Heart left ventricle (tissue), 16 donors: ENCODE results near the gene ATP1A4. TPM values are rescaled to one million over a fixed set of nuclear protein-coding genes. Genes with fewer than 3 reads are reported as not detected.
"Not testable (repeated sequence)": the region's sequence is repeated elsewhere in the genome, so short reads cannot be mapped to it uniquely, and the experiment has no call there.

Experiments used
- ATAC-seq, 4 donors: fragments of 200-7000 bp; cut with Tn5 transposase; one replicate each; pipeline ENCODE4 v1.9.1; 2020 to 2022; ENCODE audit warnings: moderate library complexity in 4 of 4, mild to moderate bottlenecking in 3 of 4, moderate number of reproducible peaks in 1 of 4
- DNase-seq, 5 donors: peaks; one replicate each; pipeline ENCODE4 v3.0.0-alpha.2; 2020
- H3K27ac ChIP-seq, 12 donors: fragments of 200-600 bp; sonication (generic) in 4 of 12; one replicate each; pipeline versions ENCODE4 v1.5.0 to v1.8.0; 2016 to 2022; ENCODE audit warnings: mild to moderate bottlenecking in 2 of 12
- H3K27me3 ChIP-seq, 9 donors: fragments of 200-600 bp; sonication (generic) in 2 of 9; one replicate each; pipeline versions ENCODE4 v1.5.1 to v1.8.0; 2016 to 2022; ENCODE audit warnings: mild to moderate bottlenecking in 3 of 9
- H3K36me3 ChIP-seq, 9 donors: fragments of 200-600 bp; sonication (generic) in 2 of 9; one replicate each; pipeline versions ENCODE4 v1.5.0 to v1.8.0; 2018 to 2022; ENCODE audit warnings: mild to moderate bottlenecking in 2 of 9
- H3K4me1 ChIP-seq, 12 donors: fragments of 200-600 bp; sonication (generic) in 4 of 12; one replicate each; pipeline versions ENCODE4 v1.5.0 to v1.8.0; 2016 to 2022; ENCODE audit warnings: mild to moderate bottlenecking in 3 of 12
- H3K4me3 ChIP-seq, 12 donors: fragments of 200-600 bp; sonication (generic) in 4 of 12; one replicate each; pipeline versions ENCODE4 v1.5.0 to v1.8.0; 2017 to 2022; ENCODE audit warnings: mild to moderate bottlenecking in 9 of 12, moderate library complexity in 4 of 12
- H3K9me3 ChIP-seq, 12 donors: fragments of 200-600 bp; sonication (generic) in 4 of 12; one replicate each; pipeline versions ENCODE4 v1.5.0 to v1.8.0; 2016 to 2022; ENCODE audit warnings: mild to moderate bottlenecking in 1 of 12
- CTCF ChIP-seq, 12 donors: fragments of 200-600 bp; sonication (generic) in 4 of 12; IDR thresholded peaks; one replicate each; pipeline versions ENCODE4 v1.5.0 to v1.8.0; 2018 to 2022; ENCODE audit warnings: antibody characterized with exemption in 12 of 12, mild to moderate bottlenecking in 5 of 12
- POLR2A ChIP-seq, 2 donors: fragments of 450-650 bp; IDR thresholded peaks; one replicate each; pipeline ENCODE4 v1.6.1; 2017; ENCODE audit warnings: antibody characterized with exemption in 2 of 2, mild to moderate bottlenecking in 2 of 2, moderate library complexity in 2 of 2
- WGBS, 4 donors: extraction: QIAGEN DNeasy Blood & Tissue Kit in 2 of 4; methylation state at CpG; one replicate each; pipeline versions ENCODE4 v1.1.5 to v1.1.7; 2013 to 2018; 5-methylcytosine and 5-hydroxymethylcytosine counted together
- intact Hi-C, 10 donors: fragments of 100-400 bp; cut with DNase I; formaldehyde crosslinking; loops; one replicate each; pipeline versions ENCODE4 v1.11.1 to v1.14.2; 2022
- polyA plus RNA-seq, 2 donors: library from polyadenylated mRNA; stranded (reverse); fragments of 200-250 nt; gene quantifications; one replicate each; pipeline ENCODE4 v1.2.3, GENCODE V29; 2013
- total RNA-seq, 9 donors: library from RNA; depleted of rRNA in 2 of 9; stranded (reverse); fragments of >200 nt in 2 of 9; fragmentation: NEBNext Ultra II Directional in 3 of 9; extraction: Animal tissue kit (Norgen Biotek cat#: 25700) in 3 of 9; gene quantifications; one replicate each; pipeline versions ENCODE4 v1.1.0 to v1.2.4, GENCODE V29; 2016 to 2023
- donor health status: ischemic (EF 13 %, LVEDD 7.1; RV severe dilation, severe dysfunction).
- donor health status: healthy with polysubstance abuse.
- donor health status: DM: no; HTN: yes; CAD: no.
- donor health status: DM: no; HTN: no; CAD: no.
- donor health status: ischemic (EF 25% LVEDD 6.9; RV normal size, moderate dysfunction).
- donor health status: ischemic (EF 25% LVEDD 5.7; RV mildly dilated, moderate dysfunction).
- donor health status: healthy.
- donor health status: DM: yes; HTN: yes; CAD: no.
- donor health status: ischemic (EF 35%, LVEDD 5.7; RV mildly dilated, moderate dysfunction).
- donor health status: nonischemic (EF 11% LVEDD 7.7; RV severe dilation, severe dysfunction).
- donor health status: DM: yes; HTN: yes; CAD: no.
- donor health status: PGD.
- donor health status: ischemic (EF 29% LVEDD 5.4; RV normal size, mild dysfunction).
- donor health status: nonischemic (EF 23%, LVEDD 6.1; RV moderate dilation, normal function).

ATP1A4 gene
- total and polyA plus RNA-seq, 11 donors = 0.09 to 1.3 (median 0.25) TPM; not detected in 6

DNA sequence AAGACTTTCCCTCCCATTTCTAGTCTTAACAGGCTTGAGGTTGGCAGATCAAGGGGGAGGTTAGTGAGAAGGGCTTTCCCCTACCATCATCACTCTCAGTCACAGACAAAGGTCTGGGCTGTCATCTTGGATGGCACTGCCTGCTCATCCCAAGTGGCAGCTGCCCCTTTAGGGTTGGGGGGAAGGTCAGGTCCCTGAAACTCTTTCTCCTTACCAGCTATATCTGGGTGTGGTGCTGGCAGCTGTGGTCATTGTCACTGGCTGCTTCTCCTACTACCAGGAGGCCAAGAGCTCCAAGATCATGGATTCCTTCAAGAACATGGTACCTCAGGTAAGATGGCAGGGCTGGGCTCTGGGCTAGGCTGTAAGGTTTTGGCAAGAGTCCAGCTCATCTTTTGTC, 27.7 kb upstream of the ATP1A4 start:
- intact Hi-C loops = no loop called here
- no peak overlapping the region for H3K4me3 ChIP-seq
- peaks cover 0 to 83% (median 34%) of the 10 kb centered on the region in 12 donors for H3K4me1 ChIP-seq
- TF ChIP-seq POLR2A (IDR thresholded peaks at IDR 0.05) (no peak), CTCF (IDR thresholded peaks at IDR 0.05) (no peak)
- no peaks in the 10 kb centered on the region for H3K9me3 ChIP-seq
- ATAC-seq (no peak), DNase-seq (no peak)
- H3K27ac ChIP-seq = peak overlapping the region in 9 of 12 donors; percentile 58 to 87 (median 71)
- H3K27me3 ChIP-seq = no peaks in the 10 kb centered on the region
- peaks cover 0 to 79% (median 43%) of the 10 kb centered on the region in 9 donors for H3K36me3 ChIP-seq

DNA sequence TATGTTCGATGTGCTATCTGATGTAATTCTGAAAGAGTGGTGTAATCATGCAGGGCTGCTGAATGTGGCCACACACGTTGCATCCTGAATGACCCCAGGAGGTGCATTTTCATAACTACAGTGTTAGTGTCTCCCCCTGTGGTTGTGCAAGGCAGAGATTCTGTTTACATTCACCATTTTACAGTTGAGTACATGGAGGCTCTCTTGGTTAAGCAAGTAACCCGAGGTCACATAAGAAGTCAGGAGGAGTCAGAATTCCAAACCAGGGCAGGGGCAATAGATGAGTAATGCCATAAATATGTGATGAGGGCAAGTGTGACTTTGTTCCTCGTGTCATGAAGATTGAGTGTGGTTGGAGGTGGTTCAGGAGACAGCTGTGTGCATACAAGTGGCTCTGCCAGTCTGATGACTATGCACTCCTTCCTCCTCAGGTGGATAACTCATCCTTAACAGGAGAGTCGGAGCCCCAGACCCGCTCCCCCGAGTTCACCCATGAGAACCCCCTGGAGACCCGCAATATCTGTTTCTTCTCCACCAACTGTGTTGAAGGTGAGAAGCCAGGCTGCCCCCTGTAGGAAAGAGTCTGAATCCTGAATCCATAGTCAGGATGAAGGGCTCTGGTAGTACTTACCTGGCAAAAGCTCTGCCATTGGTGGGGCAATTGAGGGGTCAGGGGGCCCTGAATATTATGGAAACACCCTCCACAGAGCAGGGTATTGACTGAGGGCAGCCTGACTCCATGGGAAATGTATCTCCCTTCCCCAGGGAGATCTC, 26.5 kb upstream of the ATP1A4 start:
- H3K4me3 ChIP-seq = no peak overlapping the region
- DNase-seq (peak in 1 of 5 donors; percentile 25), ATAC-seq (peak; percentile 33 to 85 (median 58))
- peak overlapping the region in 11 of 12 donors; percentile 15 to 87 (median 69) for H3K27ac ChIP-seq
- no peaks in the 10 kb centered on the region for H3K9me3 ChIP-seq
- H3K4me1 ChIP-seq = peaks cover 0 to 76% (median 31%) of the 10 kb centered on the region in 12 donors
- WGBS, 4 donors = 50 to 63% (median 53%) methylated on average over 8 of the region's 8 CpGs
- intact Hi-C loops = no loop called here
- TF ChIP-seq CTCF (IDR thresholded peaks at IDR 0.05) (no peak), POLR2A (IDR thresholded peaks at IDR 0.05) (no peak)
- peaks cover 0 to 90% (median 55%) of the 10 kb centered on the region in 9 donors for H3K36me3 ChIP-seq
- H3K27me3 ChIP-seq = no peaks in the 10 kb centered on the region

DNA sequence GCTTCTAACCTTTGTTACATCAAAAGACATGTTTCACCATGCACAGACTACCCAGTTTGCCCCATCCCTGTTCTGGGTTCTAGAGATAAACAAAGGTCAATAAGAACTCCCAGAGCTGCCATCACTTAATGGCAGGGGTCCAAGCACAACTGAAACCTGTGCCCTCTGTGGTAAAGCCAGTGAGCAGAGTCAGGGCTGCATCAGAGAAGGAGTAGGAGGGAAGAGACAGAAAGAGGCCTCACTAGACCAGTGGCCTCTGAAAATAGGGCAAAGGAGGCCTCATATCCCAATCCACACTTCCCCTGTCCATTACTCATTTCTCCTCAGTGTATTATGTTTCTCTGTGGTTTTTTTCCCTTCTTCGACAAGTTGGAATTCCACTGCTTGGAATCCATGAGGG, 25.7 kb upstream of the ATP1A4 start:
- ATAC-seq = peak in 2 of 4 donors; percentile 4 to 6
- Histone ChIP-seq H3K27me3 (no peaks in the 10 kb centered on the region), H3K36me3 (peaks cover 0 to 99% (median 62%) of the 10 kb centered on the region in 9 donors), H3K9me3 (no peaks in the 10 kb centered on the region), H3K4me1 (peaks cover 0 to 76% (median 33%) of the 10 kb centered on the region in 12 donors), H3K27ac (peak overlapping the region in 10 of 12 donors; percentile 27 to 87 (median 70)), H3K4me3 (no peak overlapping the region)
- intact Hi-C loops = no loop called here
- TF ChIP-seq POLR2A (IDR thresholded peaks at IDR 0.05) (no peak), CTCF (IDR thresholded peaks at IDR 0.05) (no peak)
- 75 to 93% (median 83%) methylated on average over 1 of the region's 1 CpG for WGBS, 4 donors
- no peak for DNase-seq

DNA sequence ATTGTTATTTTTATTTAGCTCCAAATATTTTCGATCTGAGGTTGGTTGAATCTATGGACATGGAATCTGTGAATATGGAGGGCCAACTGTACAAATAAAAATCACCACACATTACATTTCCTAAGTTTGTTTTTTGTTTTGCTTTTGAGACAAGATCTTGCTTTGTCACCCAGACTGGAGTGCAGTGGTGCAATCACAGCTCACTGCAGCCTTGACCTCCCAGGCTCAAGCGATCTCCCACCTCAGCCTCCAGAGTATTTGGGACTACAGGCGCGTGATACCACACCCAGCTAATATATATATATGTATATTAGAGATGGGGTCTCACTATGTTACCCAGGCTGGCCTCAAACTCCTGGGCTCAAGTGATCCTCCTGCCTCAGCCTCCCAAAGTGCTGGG, 25.1 kb upstream of the ATP1A4 start:
- 69 to 79% (median 71%) methylated on average over 4 of the region's 4 CpGs for WGBS, 4 donors
- peak overlapping the region in 5 of 12 donors; percentile 62 to 87 (median 83) for H3K27ac ChIP-seq
- H3K4me3 ChIP-seq, DNase-seq, intact Hi-C loops, ATAC-seq, H3K27me3 ChIP-seq, H3K9me3 ChIP-seq: not testable (repeated sequence)
- H3K4me1 ChIP-seq = peaks cover 0 to 78% (median 35%) of the 10 kb centered on the region in 12 donors
- H3K36me3 ChIP-seq = peaks cover 0 to 100% (median 58%) of the 10 kb centered on the region in 9 donors
